Measurements from ENCODE around the gene TEX12.
A peak's percentile ranks its signal among the peaks of the same experiment; 100 is the strongest.

The TEX12 gene

GRCh38 chr11:112213753-112214152, 46.6 kb downstream of the TEX12 start:
- no peak for DNase-seq

DNA sequence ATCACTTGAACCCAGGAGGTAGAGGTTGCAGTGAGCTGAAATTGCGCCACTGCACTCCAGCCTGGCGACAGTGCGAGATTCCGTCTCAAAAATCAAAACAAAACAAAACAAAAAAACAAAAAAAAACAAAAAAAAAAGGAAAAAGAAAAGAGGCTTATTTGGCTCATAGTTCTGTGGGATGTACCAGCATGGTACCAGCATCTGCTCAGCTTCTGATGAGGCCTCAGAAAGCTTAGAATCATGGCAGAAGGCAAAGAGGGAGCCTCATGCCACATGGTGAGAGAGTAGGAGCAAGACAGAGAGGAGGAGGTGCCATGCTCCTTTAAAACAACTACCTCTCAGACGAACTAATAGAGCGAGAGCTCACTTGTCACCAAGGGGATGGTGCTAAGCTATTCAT, 48.4 kb downstream of the TEX12 start:
- DNase-seq, result no peak

DNA sequence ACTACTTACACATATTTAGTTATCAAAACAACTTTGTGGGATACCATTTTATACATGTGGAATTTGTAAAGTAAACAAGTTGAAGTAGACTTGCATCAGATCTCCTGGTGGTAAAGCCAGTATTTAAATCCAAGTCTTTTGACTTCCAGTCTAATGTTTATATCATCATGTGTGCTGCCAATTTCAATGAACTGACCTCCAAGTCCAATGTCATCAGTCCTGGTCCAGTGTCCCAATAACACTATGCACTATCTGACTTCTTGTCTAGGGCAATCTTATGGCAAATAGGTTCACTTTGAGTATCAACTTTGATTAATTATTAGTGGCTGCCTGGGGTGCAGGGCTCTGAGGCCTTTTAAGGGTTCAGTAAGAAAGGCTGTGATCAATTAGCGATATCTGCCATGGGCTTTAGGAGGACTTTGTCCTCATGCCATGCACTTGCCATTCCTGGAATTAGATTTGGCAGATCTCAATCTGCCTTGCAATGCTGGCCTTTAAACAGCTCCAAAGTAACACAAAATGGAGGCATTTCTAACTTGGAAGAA, 49.5 kb downstream of the TEX12 start:
- no peak for DNase-seq

- peak; percentile 24 for DNase-seq
Measured at GRCh38 chr11:112219476-112220232, 52.5 kb downstream of the TEX12 start.

DNA sequence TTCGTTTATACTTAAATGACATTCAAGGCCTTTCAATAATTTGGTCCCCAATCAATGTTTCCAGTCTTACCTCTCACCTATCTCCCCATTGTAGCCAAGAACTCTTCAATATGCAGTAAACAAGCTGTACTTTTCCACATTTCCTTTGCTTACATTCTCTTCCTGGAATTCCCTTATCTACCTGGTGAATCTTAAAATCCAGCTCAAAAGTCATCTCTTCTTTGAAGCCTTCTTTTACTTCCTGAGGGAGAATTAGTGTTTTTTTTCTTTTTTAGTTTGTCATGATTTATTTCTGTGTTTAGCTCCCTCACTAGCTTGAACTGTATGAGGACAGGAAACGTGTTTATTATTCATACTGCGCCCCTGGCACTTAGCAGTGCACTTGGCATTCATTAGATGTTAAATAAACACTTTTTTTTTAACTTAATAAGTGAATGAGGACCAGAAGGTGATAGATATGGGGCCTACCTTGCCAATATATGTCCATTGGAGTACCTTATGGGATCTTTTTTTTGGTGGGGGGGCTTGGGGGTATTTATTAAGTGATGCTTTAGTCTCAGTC, 54.2 kb downstream of the TEX12 start:
- DNase-seq, result no peak
